ENCODE results near the gene PRKCE.

The PRKCE gene

DNA sequence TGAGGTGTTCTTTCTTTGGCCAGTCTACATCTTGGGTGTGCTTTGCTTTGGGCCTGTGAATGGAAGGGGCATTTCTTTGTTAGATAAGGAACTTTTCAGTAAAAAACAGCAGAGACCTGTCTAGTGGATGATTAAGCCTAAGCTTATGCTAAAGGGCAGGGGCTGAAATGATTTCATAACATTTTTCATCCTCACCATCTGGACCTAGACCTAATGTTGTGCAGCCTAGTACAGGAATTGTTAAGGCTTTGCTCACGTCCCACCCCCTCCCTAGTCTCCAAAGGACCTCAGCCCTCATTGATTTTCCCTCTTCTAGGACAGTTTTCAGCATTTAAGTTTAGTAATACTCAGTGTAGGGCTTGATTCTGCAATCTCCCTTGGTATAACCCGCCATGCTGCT lies 111.8 kb downstream of the PRKCE start:
- DNase-seq: no peak

DNA sequence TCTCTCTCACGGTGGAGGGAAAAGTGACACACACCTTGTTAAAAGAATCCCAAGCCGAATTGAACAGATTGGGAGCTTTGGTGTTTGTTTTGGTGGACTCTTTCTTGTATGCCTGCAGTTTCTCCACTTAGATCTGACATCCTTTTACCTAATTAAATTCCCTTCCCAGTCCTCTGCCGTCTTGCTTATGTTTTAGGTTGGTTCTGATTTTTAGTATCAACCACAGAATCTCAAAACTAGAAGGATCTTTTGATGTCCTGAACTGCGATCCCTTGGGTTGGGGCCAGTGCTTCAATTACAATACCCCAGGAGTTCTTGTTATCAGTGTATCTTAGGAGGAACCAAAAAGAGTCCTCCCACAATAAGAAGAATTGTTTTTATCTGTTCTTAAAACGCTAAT lies 112.3 kb downstream of the PRKCE start:
- no peak for DNase-seq

DNA sequence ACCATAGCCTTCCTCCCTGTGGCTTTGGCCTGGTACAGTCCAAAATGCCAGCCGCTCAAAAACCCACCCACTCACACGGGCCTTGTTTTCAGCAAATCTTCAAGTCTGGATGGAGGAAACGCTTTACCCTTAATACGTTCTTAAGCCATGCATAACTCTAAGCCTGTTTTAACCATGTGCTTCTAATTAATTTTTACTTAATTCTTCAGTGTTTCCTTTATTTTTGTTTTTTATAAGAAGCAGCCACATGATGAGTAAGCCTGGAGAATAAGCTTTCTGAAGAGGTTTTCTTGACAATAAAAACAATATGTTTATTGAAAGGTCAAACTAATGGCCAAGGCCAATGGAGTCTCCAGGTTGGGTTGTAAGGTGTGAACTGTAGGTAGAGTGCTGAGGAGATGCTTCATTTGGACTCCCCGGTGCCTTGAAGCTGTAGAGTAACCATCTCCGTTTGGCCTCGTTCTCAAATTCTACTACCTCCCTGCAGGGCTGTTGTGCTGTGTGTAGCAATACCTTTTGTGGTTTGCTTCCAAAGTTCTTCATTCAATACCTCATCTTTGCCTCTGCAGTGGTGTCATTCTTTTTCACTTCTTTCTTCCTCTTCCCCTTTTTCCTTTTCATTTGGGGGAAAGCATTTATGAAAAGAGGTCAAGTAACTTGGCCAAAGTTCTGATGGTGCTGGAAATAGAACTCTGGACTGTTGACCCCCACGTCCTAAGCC lies 113.7 kb downstream of the PRKCE start:
- DNase-seq: no peak

DNA sequence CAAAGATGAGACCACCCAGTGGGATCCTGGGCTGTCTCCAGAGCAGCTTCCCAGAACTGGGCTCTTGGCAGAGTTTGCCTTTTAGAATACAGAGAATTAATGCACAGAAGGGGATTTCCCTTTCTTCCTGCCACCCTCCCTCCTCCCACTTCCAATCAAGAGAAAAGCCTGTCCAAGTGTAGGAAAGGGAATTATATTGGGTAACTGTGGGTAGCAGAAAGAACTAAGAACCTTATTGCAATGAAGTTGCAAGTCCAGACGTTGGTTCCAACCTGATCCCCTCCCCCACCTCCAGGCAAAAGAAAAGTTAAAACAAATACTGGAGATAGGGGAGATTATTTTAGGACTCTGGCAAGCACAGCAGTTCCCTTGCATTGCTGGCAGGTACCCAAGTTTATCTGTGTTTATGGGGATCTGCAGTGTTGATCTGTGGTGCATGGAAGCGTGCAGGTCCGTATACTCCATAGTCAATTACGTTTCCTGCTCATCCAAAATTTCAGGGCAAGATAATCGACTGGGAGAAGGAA lies 114.3 kb downstream of the PRKCE start:
- no peak for DNase-seq

GRCh38 chr2:45768208-45768607 lies 116.7 kb downstream of the PRKCE start:
- DNase-seq: no peak

DNA sequence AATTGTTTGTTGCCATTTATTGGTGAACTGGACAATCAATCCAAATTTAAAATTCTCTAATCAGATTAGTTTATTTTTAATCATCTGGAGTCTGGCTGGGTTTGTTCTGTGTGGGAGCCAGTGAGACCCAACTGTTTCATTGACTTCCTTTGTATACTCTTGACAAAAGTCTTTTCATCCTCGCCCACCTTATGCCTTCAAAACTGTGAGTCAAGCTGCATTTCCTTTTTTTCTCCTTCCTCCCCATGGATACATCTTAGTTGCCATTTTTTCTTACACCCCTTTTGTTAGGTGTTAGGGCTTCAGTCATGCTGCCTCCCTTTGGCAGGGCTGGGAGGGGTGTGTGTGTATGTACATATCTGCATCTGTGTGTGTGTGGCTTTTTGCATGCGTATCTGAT lies 117.6 kb downstream of the PRKCE start:
- DNase-seq: no peak

DNA sequence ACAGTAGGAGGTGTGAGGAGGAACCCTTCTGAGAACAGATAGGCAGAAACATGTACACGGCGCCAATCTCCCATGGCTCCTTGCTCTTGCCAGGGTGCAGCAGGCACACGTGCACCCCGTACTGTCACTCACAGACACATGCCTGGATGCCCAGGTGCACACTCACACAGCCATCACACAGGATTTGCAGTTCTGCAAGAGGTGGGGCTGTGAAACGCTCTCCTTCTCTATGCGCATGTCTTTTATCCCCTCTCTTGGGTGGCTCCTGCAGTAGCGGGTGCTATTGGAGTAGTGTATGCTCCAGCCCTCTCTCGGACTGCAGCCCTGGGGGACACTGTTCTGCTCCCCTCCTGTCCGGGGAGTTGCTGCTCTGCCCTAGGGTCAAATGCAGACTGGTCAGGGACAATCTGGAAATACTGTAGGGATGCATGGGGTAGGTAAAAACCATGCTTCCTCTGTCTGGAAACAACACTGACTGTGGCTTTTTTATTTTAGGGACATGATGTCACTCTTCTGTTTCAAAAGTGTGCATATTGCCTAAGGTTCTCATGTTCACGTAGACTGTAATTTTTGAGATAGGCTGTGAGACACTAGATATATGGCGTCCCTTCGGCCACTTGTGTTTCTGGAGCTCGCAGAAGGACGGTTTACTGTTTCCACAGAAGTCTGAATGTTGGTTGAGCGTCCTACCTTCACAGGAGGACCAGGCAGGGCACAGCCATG lies 118.5 kb downstream of the PRKCE start:
- DNase-seq: no peak

GRCh38 chr2:45770811-45771210 lies 119.3 kb downstream of the PRKCE start:
- no peak for DNase-seq

DNA sequence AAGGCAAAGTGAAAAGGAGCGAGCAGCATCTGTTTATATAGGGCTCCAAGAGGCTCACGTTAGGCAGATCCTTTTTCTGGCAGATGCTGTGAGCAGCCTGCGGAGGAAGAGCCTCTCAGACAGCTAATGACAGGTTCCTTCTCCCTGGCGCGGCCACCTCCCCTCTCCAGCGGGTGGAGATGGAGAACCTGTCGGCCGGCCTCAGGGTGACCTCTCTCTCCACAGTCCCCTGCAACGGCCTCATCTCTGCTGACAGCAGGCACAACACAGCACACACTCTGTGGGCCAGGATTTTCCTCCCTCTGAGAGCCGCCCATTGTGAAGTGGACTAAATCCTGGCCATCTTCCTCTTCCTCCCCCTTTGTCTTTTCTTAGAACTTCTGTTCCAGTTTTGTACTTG lies 119.8 kb downstream of the PRKCE start:
- DNase-seq: no peak

DNA sequence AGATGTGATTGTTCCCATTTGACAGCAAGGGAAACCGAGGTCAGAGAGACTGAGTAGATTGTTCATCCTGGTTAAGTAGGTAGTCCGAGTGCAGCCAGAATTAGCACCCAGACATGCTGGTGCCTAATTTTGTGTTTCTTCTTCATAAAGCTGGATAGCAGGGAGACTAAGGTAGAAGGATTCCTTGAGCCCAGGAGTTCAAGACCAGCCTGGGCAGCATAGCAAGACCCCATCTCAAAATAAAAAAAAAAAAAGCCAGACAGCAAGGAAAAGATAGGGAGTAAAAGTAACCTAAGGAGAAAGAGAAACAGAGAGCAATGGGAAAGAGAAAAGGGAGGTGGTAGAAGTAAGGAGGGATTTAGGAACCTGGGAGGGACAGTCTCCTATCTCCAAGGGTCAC lies 120.6 kb downstream of the PRKCE start:
- no peak for DNase-seq

- no peak for DNase-seq
Observed at GRCh38 chr2:45773909-45774308, 122.4 kb downstream of the PRKCE start.

DNA sequence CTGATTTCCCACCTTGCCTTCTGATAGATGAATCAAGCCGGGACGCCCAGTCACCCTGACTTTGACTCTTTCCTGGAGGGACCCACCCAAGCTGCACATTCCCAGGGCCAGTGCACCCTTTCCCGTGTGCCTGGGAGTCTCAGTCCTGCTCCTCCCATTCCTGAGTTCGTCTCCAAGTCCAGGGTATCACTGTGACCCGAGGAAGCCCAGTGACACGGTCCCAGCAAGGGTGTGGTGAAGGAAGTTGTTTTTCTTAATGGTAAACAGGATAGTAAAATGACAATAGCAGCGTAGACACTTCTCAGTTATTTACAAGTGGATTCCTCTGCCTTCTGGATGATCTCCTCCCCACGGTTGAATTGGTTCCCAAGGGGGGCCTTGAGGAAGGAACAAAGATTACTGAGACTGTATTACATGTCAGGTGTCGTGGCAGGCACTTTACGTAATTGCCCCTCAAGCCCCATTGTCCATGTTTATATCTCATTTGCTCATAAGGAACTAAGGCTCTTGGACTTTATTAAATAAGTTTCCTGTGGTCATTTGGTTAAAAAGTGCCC lies 123.3 kb downstream of the PRKCE start:
- no peak for DNase-seq

GRCh38 chr2:45776160-45776955 lies 124.9 kb downstream of the PRKCE start:
- no peak for DNase-seq

DNA sequence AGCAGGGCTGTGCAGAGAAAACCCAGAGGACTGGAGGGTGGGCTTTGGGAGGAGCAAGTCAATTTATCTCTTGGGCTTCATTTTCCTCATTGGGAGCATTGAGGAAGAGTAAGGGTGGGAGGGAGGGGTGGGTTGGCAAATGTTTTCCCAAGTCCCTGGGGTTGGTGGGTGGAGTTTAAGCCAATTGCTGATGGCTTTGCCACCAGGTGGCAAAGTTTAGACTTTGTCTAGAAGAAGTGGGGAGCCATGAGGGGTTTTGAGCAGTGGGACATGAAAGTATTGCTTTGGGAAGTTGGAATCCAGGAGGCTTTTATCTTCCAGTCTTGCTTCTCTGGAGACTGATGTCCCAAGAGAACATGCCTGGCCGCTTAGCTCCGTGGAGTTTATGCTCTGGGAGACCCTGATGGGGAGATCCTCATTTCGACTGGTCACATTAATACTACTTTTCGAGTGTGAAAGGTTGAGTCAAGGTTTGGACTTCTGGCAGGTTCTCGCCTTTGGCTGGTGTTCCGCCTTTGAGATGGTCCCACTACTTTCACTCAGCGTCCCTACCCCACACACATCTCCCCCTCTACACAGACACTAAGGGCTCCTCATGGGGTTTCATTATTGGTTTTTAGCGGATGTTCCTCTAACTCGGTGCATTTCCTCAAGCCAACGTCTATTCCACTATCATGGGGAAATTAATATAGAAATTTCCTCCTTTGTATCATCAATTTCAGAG lies 126.7 kb downstream of the PRKCE start:
- no peak for DNase-seq

DNA sequence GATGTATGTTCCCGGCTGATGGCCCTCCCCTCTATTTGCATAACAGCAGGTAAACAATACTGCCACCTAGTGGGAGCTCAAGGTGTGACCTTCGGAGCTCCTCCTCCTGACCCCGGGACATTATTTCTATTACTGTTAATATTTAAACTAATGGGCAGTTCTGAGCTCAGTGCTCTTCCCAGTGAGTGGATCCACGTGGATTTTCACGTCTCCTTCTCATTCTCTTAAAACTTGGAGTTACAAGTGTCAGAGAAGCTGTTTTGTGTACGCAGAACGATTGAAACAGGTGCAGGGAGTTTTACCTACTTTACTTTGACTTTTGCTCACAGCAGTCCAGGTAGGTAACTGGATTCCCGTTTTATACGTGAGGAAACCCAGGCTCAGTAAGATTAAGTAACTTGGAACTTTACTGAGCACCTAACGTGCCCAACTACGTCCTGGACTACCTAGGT lies 127.3 kb downstream of the PRKCE start:
- DNase-seq: peak; percentile 73

DNA sequence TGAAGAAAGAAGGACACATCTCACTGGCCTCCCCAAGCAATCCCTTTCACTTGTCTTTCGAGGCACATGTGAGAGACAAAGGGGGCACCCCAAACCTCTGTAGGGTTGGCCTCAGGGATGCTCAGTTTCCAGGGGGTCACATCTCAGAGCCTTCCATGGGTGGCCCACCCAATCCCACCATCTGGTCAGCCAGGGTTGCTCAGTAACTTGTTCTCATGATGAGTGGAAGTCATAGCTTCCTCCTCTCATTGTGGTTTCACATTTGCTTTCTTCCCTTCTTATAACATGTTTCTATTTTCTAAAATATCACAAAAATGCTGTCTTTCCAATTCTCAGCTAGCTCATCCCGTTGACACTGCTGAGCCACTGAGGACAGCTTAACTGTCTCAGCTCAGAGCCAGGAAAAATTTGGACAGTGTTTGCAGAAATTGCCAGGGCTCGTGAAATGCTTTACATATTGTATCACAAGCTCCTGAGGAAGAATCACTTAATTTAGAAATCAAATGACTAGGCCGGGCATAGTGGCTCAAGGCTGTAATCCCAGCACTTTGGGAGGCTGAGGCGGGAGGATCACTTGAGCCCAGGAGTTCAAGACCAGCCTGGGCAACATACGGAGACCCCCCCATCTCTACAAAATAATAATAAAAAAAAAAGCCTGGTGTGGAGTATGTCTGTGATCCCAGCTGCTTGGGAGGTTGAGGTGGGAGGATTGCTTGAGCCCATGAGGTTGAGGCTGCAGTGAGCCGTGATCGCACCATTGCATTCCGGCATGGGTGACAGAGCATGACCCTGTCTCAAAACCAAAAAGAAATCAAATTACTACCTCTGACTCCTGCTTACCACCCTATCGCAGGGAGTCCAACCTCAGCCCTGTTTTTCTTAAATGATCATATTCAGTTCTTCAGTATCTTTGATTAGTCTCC lies 129.3 kb downstream of the PRKCE start:
- DNase-seq: no peak

DNA sequence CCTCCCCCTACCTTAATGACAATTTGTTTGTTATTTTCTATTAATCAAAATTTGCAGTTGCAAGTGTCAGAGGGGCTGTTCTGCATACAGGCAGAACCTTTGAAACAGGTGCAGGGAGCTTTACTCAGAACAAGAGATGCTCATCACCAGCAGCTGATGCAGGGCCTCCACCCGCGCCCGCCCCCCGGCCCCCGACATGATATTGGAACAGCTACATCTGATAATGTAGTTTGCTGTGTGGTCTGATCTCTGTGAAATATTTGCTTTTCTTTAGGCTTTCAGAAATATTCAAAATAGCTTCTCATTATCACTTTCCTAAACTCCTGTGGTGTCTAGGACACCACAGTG lies 130.0 kb downstream of the PRKCE start:
- DNase-seq: no peak

DNA sequence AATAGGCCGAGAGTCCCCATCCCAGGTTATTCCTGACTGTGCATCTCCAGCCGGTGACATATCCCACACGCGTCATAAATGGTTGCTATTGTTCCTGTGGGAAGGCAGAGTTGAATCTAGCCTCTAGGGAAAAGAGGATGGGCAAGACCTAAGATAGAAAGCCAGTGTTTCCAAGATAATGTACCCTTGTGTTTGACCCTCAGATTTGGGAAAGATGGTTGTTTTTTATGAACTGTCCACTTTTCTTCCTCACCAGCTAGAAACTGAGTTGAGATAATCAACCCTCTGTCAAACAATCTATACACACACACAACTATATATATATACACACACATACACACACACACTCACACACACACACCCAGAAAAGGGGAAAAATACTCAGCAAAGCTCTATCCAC lies 131.0 kb downstream of the PRKCE start:
- no peak for DNase-seq

DNA sequence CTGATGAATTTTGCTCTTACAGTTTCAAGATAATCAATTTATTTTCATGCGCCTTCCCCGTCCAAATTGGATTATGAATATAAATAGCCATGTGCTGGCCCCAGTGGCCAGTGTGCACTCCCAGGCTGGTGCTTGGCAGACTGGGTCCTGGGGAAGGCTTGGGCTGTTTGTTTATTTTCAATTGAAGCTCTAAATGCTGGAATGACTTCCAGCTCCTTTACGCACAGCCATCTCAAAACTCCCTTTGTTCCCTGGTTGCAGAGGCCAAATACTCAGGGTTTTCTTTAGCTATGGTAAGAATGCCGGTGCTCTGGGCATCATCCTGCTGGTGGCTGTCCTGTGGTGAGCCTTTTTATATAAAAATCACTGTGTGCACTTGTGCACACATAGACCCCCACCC lies 131.5 kb downstream of the PRKCE start:
- DNase-seq: no peak

- DNase-seq: no peak
Observed at GRCh38 chr2:45786030-45786835, 134.8 kb downstream of the PRKCE start.

Data from activated CD8-positive, alpha-beta memory T cell treated with anti-CD3 and anti-CD28 coated beads, Interleukin-2, amount 50 U/mL, for 48 hours (primary cell).